WTC11 (cell line): ENCODE data around the gene RIOK1. TPM values are rescaled to one million over a fixed set of nuclear protein-coding genes. Genes with fewer than 3 reads are reported as not detected.
A peak's percentile ranks its signal among the peaks of the same experiment; 100 is the strongest.

ENCODE experiments used
- AFF4 ChIP-seq: sonication (generic); formaldehyde crosslinking; IDR thresholded peaks from 2 replicates; pipeline ENCODE4 v1.8.1; 2023; ENCODE audit warnings: mild to moderate bottlenecking, missing genetic modification reagents, borderline replicate concordance
- ATF1 ChIP-seq: sonication (generic); formaldehyde crosslinking; IDR thresholded peaks from 2 replicates; pipeline ENCODE4 v1.8.1; 2023; ENCODE audit warnings: mild to moderate bottlenecking, moderate library complexity, missing genetic modification reagents
- ATF6 ChIP-seq: sonication (generic); formaldehyde crosslinking; IDR thresholded peaks from 2 replicates; pipeline ENCODE4 v1.8.1; 2023; ENCODE audit warnings: mild to moderate bottlenecking, missing genetic modification reagents
- CBFB ChIP-seq: sonication (generic); formaldehyde crosslinking; IDR thresholded peaks from 2 replicates; pipeline ENCODE4 v1.8.1; 2022; ENCODE audit warnings: mild to moderate bottlenecking, low read depth, missing genetic modification reagents
- CTCF ChIP-seq: fragments of 200-600 bp; IDR thresholded peaks from 2 replicates; pipeline ENCODE4 v1.8.0; 2022; ENCODE audit warnings: antibody characterized with exemption
- ETV6 ChIP-seq: sonication (generic); formaldehyde crosslinking; IDR thresholded peaks from 2 replicates; pipeline ENCODE4 v1.8.1; 2022; ENCODE audit warnings: mild to moderate bottlenecking, missing genetic modification reagents
- GABPB1 ChIP-seq: sonication (generic); formaldehyde crosslinking; IDR thresholded peaks from 2 replicates; pipeline ENCODE4 v1.8.1; 2023; ENCODE audit warnings: mild to moderate bottlenecking, missing genetic modification reagents
- GRHL2 ChIP-seq: fragments of 250-450 bp; sonication (Bioruptor Pico); IDR thresholded peaks from 2 replicates; pipeline ENCODE4 v1.8.0; 2022; ENCODE audit warnings: mild to moderate bottlenecking, moderate library complexity; ENCODE audit not compliant: insufficient replicate concordance, severe bottlenecking
- KAT7 ChIP-seq: sonication (generic); formaldehyde crosslinking; IDR thresholded peaks from 2 replicates; pipeline ENCODE4 v1.8.1; 2023; ENCODE audit warnings: missing genetic modification reagents, mild to moderate bottlenecking, borderline replicate concordance
- NFE2L1 ChIP-seq: sonication (generic); formaldehyde crosslinking; IDR thresholded peaks from 2 replicates; pipeline ENCODE4 v1.8.1; 2023; ENCODE audit warnings: missing genetic modification reagents
- NR1H2 ChIP-seq: sonication (generic); formaldehyde crosslinking; IDR thresholded peaks from 2 replicates; pipeline ENCODE4 v1.9.0; 2021; ENCODE audit warnings: mild to moderate bottlenecking, moderate library complexity, missing genetic modification reagents
- NR2C2 ChIP-seq: sonication (generic); formaldehyde crosslinking; IDR thresholded peaks from 2 replicates; pipeline ENCODE4 v1.8.0; 2022; ENCODE audit warnings: mild to moderate bottlenecking, missing genetic modification reagents
- TCF7 ChIP-seq: sonication (generic); formaldehyde crosslinking; IDR thresholded peaks from 2 replicates; pipeline ENCODE4 v1.8.0; 2022; ENCODE audit warnings: mild to moderate bottlenecking, low read depth, missing genetic modification reagents, moderate library complexity
- TP53 ChIP-seq: sonication (generic); formaldehyde crosslinking; IDR thresholded peaks from 2 replicates; pipeline ENCODE4 v1.8.1; 2023; ENCODE audit warnings: mild to moderate bottlenecking, missing genetic modification reagents
- ZNF281 ChIP-seq: sonication (generic); formaldehyde crosslinking; IDR thresholded peaks from 2 replicates; pipeline ENCODE4 v1.8.0; 2023; ENCODE audit warnings: mild to moderate bottlenecking, missing genetic modification reagents
- total RNA-seq: library from RNA; stranded (reverse); gene quantifications from 3 replicates; pipeline ENCODE4 v1.2.3, GENCODE V29; 2021
- TF ChIP-seq, protein P1 (sequence below): sonication (generic); formaldehyde crosslinking; IDR thresholded peaks from 2 replicates; pipeline ENCODE4 v1.8.1; 2022; ENCODE audit warnings: mild to moderate bottlenecking, moderate library complexity, missing genetic modification reagents
- TF ChIP-seq, protein P2 (sequence below): sonication (generic); formaldehyde crosslinking; IDR thresholded peaks from 2 replicates; pipeline ENCODE4 v1.8.1; 2022; ENCODE audit warnings: mild to moderate bottlenecking, missing genetic modification reagents, moderate library complexity, borderline replicate concordance
- TF ChIP-seq, protein P3 (sequence below): sonication (generic); formaldehyde crosslinking; IDR thresholded peaks from 2 replicates; pipeline ENCODE4 v1.8.1; 2023; ENCODE audit warnings: mild to moderate bottlenecking, missing genetic modification reagents, moderate library complexity
- TF ChIP-seq, protein P4 (sequence below): sonication (generic); formaldehyde crosslinking; IDR thresholded peaks from 2 replicates; pipeline ENCODE4 v1.8.1; 2023; ENCODE audit warnings: mild to moderate bottlenecking, missing genetic modification reagents
- TF ChIP-seq, protein P5 (sequence below): sonication (generic); formaldehyde crosslinking; IDR thresholded peaks from 2 replicates; pipeline ENCODE4 v1.8.1; 2023; ENCODE audit warnings: mild to moderate bottlenecking, missing genetic modification reagents, moderate library complexity

The RIOK1 gene
- total RNA-seq, 1 experiment from 2014 or later: 25.6 TPM

GRCh38 chr6:7389451-7390225 lies at the start of gene RIOK1, which contains the start of gene CAGE1 (continued):
- TF ChIP-seq, protein P1, sequence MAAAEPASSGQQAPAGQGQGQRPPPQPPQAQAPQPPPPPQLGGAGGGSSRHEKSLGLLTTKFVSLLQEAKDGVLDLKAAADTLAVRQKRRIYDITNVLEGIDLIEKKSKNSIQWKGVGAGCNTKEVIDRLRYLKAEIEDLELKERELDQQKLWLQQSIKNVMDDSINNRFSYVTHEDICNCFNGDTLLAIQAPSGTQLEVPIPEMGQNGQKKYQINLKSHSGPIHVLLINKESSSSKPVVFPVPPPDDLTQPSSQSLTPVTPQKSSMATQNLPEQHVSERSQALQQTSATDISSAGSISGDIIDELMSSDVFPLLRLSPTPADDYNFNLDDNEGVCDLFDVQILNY (CRISPR knock-in tag): peak; percentile 75; the same call in 1 of the 2 replicates
- TF ChIP-seq AFF4 (CRISPR knock-in tag) (no peak; the same call in 1 of the 2 replicates), TCF7 (CRISPR knock-in tag) (no peak), ZNF281 (CRISPR knock-in tag) (peak; percentile 59; the same call in 1 of the 2 replicates), GABPB1 (CRISPR knock-in tag) (peak; percentile 1), GRHL2 (CRISPR knock-in tag) (no peak), TP53 (CRISPR knock-in tag) (no peak), KAT7 (peak; percentile 85; the same call in 1 of the 2 replicates), NFE2L1 (CRISPR knock-in tag) (peak; percentile 78), ETV6 (peak; percentile 92), ATF1 (CRISPR knock-in tag) (0 out of 2 replicates have a peak, but pooled peaks have one; percentile 52), NR1H2 (CRISPR knock-in tag) (no peak), CBFB (no peak), ATF6 (CRISPR knock-in tag) (no peak), NR2C2 (CRISPR knock-in tag) (no peak; the same call in 1 of the 2 replicates), CTCF (no peak)
- TF ChIP-seq, protein P2, sequence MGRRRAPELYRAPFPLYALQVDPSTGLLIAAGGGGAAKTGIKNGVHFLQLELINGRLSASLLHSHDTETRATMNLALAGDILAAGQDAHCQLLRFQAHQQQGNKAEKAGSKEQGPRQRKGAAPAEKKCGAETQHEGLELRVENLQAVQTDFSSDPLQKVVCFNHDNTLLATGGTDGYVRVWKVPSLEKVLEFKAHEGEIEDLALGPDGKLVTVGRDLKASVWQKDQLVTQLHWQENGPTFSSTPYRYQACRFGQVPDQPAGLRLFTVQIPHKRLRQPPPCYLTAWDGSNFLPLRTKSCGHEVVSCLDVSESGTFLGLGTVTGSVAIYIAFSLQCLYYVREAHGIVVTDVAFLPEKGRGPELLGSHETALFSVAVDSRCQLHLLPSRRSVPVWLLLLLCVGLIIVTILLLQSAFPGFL (CRISPR knock-in tag): 0 out of 2 replicates have a peak, but pooled peaks have one; percentile 36
- TF ChIP-seq, protein P3, sequence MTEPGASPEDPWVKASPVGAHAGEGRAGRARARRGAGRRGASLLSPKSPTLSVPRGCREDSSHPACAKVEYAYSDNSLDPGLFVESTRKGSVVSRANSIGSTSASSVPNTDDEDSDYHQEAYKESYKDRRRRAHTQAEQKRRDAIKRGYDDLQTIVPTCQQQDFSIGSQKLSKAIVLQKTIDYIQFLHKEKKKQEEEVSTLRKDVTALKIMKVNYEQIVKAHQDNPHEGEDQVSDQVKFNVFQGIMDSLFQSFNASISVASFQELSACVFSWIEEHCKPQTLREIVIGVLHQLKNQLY: no peak
- TF ChIP-seq, protein P4, sequence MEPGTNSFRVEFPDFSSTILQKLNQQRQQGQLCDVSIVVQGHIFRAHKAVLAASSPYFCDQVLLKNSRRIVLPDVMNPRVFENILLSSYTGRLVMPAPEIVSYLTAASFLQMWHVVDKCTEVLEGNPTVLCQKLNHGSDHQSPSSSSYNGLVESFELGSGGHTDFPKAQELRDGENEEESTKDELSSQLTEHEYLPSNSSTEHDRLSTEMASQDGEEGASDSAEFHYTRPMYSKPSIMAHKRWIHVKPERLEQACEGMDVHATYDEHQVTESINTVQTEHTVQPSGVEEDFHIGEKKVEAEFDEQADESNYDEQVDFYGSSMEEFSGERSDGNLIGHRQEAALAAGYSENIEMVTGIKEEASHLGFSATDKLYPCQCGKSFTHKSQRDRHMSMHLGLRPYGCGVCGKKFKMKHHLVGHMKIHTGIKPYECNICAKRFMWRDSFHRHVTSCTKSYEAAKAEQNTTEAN (CRISPR knock-in tag): peak; percentile 78; the same call in 1 of the 2 replicates
- TF ChIP-seq, protein P5, sequence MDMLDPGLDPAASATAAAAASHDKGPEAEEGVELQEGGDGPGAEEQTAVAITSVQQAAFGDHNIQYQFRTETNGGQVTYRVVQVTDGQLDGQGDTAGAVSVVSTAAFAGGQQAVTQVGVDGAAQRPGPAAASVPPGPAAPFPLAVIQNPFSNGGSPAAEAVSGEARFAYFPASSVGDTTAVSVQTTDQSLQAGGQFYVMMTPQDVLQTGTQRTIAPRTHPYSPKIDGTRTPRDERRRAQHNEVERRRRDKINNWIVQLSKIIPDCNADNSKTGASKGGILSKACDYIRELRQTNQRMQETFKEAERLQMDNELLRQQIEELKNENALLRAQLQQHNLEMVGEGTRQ (CRISPR knock-in tag): no peak
